Bronchial epithelial cell (primary cell): Measurements from ENCODE around the gene ABHD6. TPM values are rescaled to one million over a fixed set of nuclear protein-coding genes. Genes with fewer than 3 reads are reported as not detected.
A peak's percentile ranks its signal among the peaks of the same experiment; 100 is the strongest.
"Not testable (repeated sequence)": the region's sequence is repeated elsewhere in the genome, so short reads cannot be mapped to it uniquely, and the experiment has no call there.

ENCODE experiments used
- DNase-seq: peaks from one replicate; pipeline ENCODE4 v3.0.0-alpha.2; 2010; ENCODE audit warnings: low read depth
- FAIRE-seq: peaks from 2 replicates; lab custom pipeline; 2011; peaks lifted over from hg19 to GRCh38; lab: Jason Lieb, UNC
- H3K27me3 ChIP-seq: 2 replicates; pipeline ENCODE4 v1.5.1; 2011; ENCODE audit warnings: low read length; ENCODE audit not compliant: control insufficient read depth, insufficient read depth
- H3K36me3 ChIP-seq: 2 replicates; pipeline ENCODE4 v1.5.1; 2011; ENCODE audit warnings: low read length; ENCODE audit not compliant: control insufficient read depth, insufficient read depth
- H3K4me3 ChIP-seq: 2 replicates; pipeline ENCODE4 v1.5.1; 2011; ENCODE audit warnings: mild to moderate bottlenecking, low read depth, low read length, control low read depth
- CTCF ChIP-seq: IDR thresholded peaks from 2 replicates; pipeline ENCODE4 v1.5.1; 2011; ENCODE audit warnings: mild to moderate bottlenecking, moderate library complexity, low read length, control low read depth, inconsistent platforms; ENCODE audit not compliant: insufficient read depth, severe bottlenecking
- total RNA-seq: library from RNA; depleted of rRNA; stranded (reverse); fragments of >200 nt; gene quantifications from 2 replicates; pipeline ENCODE4 v1.2.1, GENCODE V29; 2014

The ABHD6 gene
- total RNA-seq, 1 donor from 2014 or later: 7.1 TPM

DNA sequence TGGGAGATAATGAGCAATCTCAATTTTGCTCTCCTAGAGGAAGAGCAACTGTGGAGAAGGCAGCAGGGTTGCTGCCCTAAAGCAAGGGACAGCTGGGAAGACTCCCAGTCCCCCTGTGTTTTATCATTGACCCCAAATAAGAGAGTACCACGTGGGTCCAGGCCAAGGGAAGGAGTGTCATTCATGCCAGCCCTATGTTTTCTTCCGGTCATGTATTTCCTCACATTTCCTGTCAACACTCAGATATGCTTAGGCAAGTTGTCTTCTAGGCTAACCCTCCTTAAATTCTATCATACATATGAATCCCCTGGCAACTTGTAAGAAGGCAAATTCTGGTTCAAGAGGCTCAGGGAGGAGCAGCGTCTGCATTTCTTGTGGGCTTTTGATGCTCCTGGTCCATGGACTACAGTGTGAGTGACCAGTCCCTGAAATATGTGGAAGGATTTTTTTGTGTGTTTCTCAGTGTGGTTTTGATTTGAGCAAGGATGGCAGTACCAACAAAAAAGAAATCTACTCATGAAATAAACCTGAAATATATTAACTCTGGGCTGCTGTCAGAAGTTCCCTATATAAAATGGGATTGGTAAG lies 36.5 kb downstream of the ABHD6 start:
- FAIRE-seq: no peak
- H3K4me3 ChIP-seq: no peak overlapping the region
- H3K36me3 ChIP-seq: no peaks in the 10 kb centered on the region
- no peaks in the 10 kb centered on the region for H3K27me3 ChIP-seq
- DNase-seq: no peak
- TF ChIP-seq CTCF: no peak

DNA sequence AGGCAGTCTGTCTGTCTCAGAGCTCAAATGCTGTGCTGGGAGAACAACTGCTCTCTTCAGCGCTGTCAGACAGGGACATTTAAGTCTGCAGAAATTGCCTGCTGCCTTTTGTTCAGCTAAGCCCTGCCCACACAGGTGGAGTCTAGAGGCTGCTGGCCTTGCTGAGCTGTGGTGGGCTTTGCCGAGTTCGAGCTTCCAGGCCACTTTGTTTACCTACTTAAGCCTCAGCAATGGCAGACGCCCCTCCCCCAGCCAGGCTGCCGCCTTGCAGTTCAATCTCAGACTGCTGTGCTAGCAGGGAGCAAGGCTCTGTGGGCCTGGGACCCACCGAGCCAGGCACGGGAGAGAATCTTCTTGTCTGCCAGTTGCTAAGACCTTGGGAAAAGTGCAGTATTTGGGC lies 43.5 kb downstream of the ABHD6 start:
- peaks cover 1% of the 10 kb centered on the region for H3K36me3 ChIP-seq
- H3K4me3 ChIP-seq: no peak overlapping the region
- no peak for TF ChIP-seq CTCF
- no peaks in the 10 kb centered on the region for H3K27me3 ChIP-seq
- no peak for DNase-seq
- FAIRE-seq: no peak

DNA sequence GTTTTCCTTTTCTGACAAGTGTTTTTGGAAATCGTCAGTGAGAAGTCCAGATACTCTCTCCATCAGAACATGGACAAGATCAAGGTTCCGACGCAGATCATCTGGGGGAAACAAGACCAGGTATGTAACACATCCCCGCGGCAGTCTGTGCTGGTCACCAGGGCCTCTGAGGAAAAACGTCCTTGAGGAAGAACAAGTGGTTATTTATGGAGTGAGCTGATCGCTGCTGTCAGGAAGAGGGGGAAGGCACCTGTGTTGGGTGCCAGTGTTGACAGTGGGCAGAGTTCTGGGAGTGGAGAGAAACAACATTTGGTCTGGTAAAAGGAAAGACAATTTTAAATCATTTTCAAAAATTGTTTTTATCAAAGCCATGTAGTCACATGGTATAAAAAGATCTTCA lies 47.7 kb downstream of the ABHD6 start:
- Histone ChIP-seq H3K36me3 (peaks cover 1% of the 10 kb centered on the region), H3K27me3 (no peaks in the 10 kb centered on the region), H3K4me3 (no peak overlapping the region)
- no peak for TF ChIP-seq CTCF
- DNase-seq (no peak), FAIRE-seq (peak; percentile 62)

- no peak overlapping the region for H3K4me3 ChIP-seq
- no peak for DNase-seq
- H3K36me3 ChIP-seq: peaks cover 1% of the 10 kb centered on the region
- no peak for FAIRE-seq
- no peaks in the 10 kb centered on the region for H3K27me3 ChIP-seq
- TF ChIP-seq CTCF: no peak
Measured at GRCh38 chr3:58287354-58287753, 49.8 kb downstream of the ABHD6 start.

GRCh38 chr3:58288011-58288728 lies 50.6 kb downstream of the ABHD6 start:
- DNase-seq: no peak
- Histone ChIP-seq H3K36me3 (peaks cover 1% of the 10 kb centered on the region), H3K27me3 (no peaks in the 10 kb centered on the region), H3K4me3 (no peak overlapping the region)
- no peak for TF ChIP-seq CTCF
- no peak for FAIRE-seq

DNA sequence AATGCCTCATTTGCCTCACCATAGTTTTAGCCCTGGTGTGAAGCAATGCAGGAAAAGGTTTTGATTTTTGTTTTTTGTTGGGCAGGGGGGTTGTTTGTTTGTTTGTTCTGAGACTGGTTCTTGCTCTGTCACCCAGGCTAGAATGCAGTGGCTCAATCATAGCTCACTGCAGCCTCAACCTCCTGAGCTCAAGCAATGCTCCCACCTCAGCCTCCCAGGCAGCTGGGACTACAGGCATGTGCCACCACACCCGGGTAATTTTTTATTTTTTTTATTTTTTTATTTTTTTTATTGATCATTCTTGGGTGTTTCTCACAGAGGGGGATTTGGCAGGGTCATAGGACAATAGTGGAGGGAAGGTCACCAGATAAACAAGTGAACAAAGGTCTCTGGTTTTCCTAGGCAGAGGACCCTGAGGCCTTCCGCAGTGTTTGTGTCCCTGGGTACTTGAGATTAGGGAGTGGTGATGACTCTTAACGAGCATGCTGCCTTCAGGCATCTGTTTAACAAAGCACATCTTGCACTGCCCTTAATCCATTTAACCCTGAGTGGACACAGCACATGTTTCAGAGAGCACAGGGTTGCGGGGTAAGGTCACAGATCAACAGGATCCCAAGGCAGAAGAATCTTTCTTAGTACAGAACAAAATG lies 51.5 kb downstream of the ABHD6 start:
- H3K36me3 ChIP-seq, FAIRE-seq: not testable (repeated sequence)

DNA sequence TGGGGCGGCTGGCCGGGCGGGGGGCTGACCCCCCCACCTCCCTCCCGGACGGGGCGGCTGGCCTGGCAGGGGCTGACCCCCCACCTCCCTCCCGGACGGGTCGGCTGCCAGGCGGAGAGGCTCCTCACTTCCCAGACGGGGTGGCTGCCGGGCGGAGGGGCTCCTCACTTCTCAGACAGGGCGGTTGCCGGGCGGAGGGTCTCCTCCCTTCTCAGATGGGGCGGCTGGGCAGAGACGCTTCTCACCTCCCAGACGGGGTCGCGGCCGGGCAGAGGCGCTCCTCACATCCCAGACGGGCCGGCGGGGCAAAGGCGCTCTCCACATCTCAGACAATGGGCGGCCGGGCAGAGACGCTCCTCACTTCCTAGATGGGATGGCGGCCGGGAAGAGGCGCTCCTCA lies 52.9 kb downstream of the ABHD6 start:
- DNase-seq, H3K27me3 ChIP-seq, H3K4me3 ChIP-seq, H3K36me3 ChIP-seq, FAIRE-seq: not testable (repeated sequence)

More for the DNA sequence above, 51.5 kb downstream of the ABHD6 start:
- not testable (repeated sequence) for DNase-seq, H3K27me3 ChIP-seq, H3K4me3 ChIP-seq
